Keratinocyte (primary cell): Measurements from ENCODE around the gene SMARCA2. TPM values are rescaled to one million over a fixed set of nuclear protein-coding genes. Genes with fewer than 3 reads are reported as not detected.

Source experiments
- DNase-seq: peaks from one replicate; pipeline ENCODE4 v3.0.0-alpha.2; 2011; ENCODE audit warnings: low read depth, missing footprints, low spot score
- FAIRE-seq: peaks from 2 replicates; lab custom pipeline; 2011; peaks lifted over from hg19 to GRCh38; lab: Jason Lieb, UNC
- H2AFZ ChIP-seq: 2 replicates; pipeline ENCODE4 v1.6.0; 2012; ENCODE audit warnings: low read length, control low read depth, inconsistent platforms; ENCODE audit not compliant: control insufficient read depth
- H3K27ac ChIP-seq: 2 replicates; pipeline ENCODE4 v1.5.1; 2011; ENCODE audit warnings: low read length; ENCODE audit not compliant: control insufficient read depth, insufficient read depth
- H3K27me3 ChIP-seq: 3 replicates; pipeline ENCODE4 v1.6.0; 2011; ENCODE audit warnings: low read length; ENCODE audit not compliant: control insufficient read depth, insufficient read depth; ENCODE audit errors: extremely low read depth
- H3K36me3 ChIP-seq, 2 experiments: 2 replicates in 1 of 2; 3 replicates in 1 of 2; pipeline ENCODE4 v1.5.1; 2011; ENCODE audit warnings: low read length in 2 of 2, mild to moderate bottlenecking in 1 of 2; ENCODE audit not compliant: control insufficient read depth in 2 of 2, insufficient read depth in 2 of 2; ENCODE audit errors: extremely low read depth in 1 of 2
- H3K4me1 ChIP-seq: 3 replicates; pipeline ENCODE4 v1.5.1; 2011; ENCODE audit warnings: low read length; ENCODE audit not compliant: control insufficient read depth, insufficient read depth; ENCODE audit errors: extremely low read depth
- H3K4me2 ChIP-seq: 3 replicates; pipeline ENCODE4 v1.6.0; 2011; ENCODE audit warnings: low read depth, low read length; ENCODE audit not compliant: control insufficient read depth, insufficient read depth; ENCODE audit errors: extremely low read depth
- H3K4me3 ChIP-seq, 3 experiments: fragments of 200-600 bp in 1 of 3; sonication (generic) in 1 of 3; 2 replicates in 2 of 3; 3 replicates in 1 of 3; pipeline ENCODE4 v1.5.1; 2011 to 2016; ENCODE audit warnings: low read length in 3 of 3, mild to moderate bottlenecking in 3 of 3, control low read depth in 2 of 3, inconsistent platforms in 1 of 3, low read depth in 1 of 3, mixed read lengths in 1 of 3, mixed run types in 1 of 3, moderate library complexity in 1 of 3; ENCODE audit not compliant: control insufficient read depth in 2 of 3, insufficient read depth in 2 of 3; ENCODE audit errors: extremely low read depth in 1 of 3
- H3K79me2 ChIP-seq: 2 replicates; pipeline ENCODE4 v1.6.0; 2012; ENCODE audit warnings: low read length; ENCODE audit not compliant: control insufficient read depth, insufficient read depth
- H3K9ac ChIP-seq: 3 replicates; pipeline ENCODE4 v1.6.0; 2011; ENCODE audit warnings: low read length; ENCODE audit not compliant: control insufficient read depth, insufficient read depth; ENCODE audit errors: extremely low read depth
- H3K9me1 ChIP-seq: 3 replicates; pipeline ENCODE4 v1.6.0; 2011; ENCODE audit warnings: low read length; ENCODE audit not compliant: control insufficient read depth, insufficient read depth; ENCODE audit errors: extremely low read depth
- H3K9me3 ChIP-seq: 2 replicates; pipeline ENCODE4 v1.5.1; 2012; ENCODE audit warnings: low read depth, low read length; ENCODE audit not compliant: control insufficient read depth
- H4K20me1 ChIP-seq: 3 replicates; pipeline ENCODE4 v1.6.0; 2011; ENCODE audit warnings: low read length; ENCODE audit not compliant: control insufficient read depth, insufficient read depth; ENCODE audit errors: extremely low read depth
- CTCF ChIP-seq, 3 experiments: IDR thresholded peaks in 1 of 3; conservative IDR thresholded peaks in 1 of 3; optimal IDR thresholded peaks in 1 of 3; 2 replicates in 2 of 3; 3 replicates in 1 of 3; pipeline versions ENCODE3 to v1.5.1; 2011; ENCODE audit warnings: low read length in 3 of 3, mild to moderate bottlenecking in 3 of 3, moderate library complexity in 2 of 3, control low read depth in 1 of 3, inconsistent platforms in 1 of 3; ENCODE audit not compliant: insufficient read depth in 2 of 3; ENCODE audit errors: extremely low read depth in 1 of 3
- EZH2 ChIP-seq: IDR thresholded peaks from one replicate; pipeline ENCODE4 v1.6.1; 2012; ENCODE audit warnings: inconsistent platforms, mild to moderate bottlenecking, low read length, moderate library complexity
- dilution Hi-C: fragments of 300-500 bp; cut with MboI; formaldehyde crosslinking; loops from one replicate; pipeline ENCODE4 v1.7.0; 2020; ENCODE audit warnings: low sequenced_read_pairs; ENCODE audit not compliant: extremely low pct_ligation_motif_present
- polyA plus RNA-seq, 5 experiments: library from polyadenylated mRNA; depleted of rRNA in 3 of 5; stranded (reverse) in 3 of 5; stranded (forward) in 1 of 5; unstranded in 1 of 5; fragments of >200 nt; gene quantifications; 1 replicate in 1 of 5; 2 replicates in 3 of 5; 3 replicates in 1 of 5; pipeline versions ENCODE4 v1.2.1 to v1.2.3, GENCODE V29; 2011 to 2012; ENCODE audit warnings: missing spikeins in 2 of 5, low read depth in 1 of 5, low replicate concordance in 1 of 5

SMARCA2 gene
- polyA plus RNA-seq, 1 donor (not counting 4 experiments of a cell fraction or from before 2014, with no cell fraction given): 39.0 TPM

DNA sequence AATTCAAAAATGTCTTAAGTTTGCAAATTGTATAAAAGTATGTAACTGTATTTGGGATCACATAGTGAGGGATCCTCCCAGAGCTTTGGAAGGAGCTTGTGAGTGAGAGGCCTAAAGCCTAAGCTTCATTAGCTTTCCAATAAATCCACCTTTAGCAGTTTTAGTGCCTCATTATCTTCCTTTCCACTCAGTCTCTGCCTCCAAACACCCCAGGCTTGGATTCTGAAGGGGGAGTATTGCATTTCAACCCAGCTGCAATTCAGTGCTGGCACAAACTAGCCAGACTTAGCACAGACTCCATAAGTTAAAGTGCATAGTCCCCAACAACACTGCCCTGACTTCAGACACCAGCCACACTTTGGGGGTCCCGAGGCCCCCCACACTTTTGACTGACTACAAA lies 113.5 kb downstream of the SMARCA2 start:
- no peaks in the 10 kb centered on the region for H3K9me1 ChIP-seq
- peaks cover 0 to 1% of the 10 kb centered on the region in 2 experiments for H3K36me3 ChIP-seq
- no peak for FAIRE-seq
- H3K27ac ChIP-seq: no peak overlapping the region
- no peak for DNase-seq
- H3K4me1 ChIP-seq: peaks cover 3% of the 10 kb centered on the region
- H4K20me1 ChIP-seq: no peaks in the 10 kb centered on the region
- no peaks in the 10 kb centered on the region for H3K27me3 ChIP-seq
- dilution Hi-C loops: no loop called here
- H3K4me3 ChIP-seq: no peak overlapping the region
- H3K4me2 ChIP-seq: no peak overlapping the region
- H3K9ac ChIP-seq: no peak overlapping the region
- H3K9me3 ChIP-seq: no peaks in the 10 kb centered on the region
- no peaks in the 10 kb centered on the region for H3K79me2 ChIP-seq
- no peak overlapping the region for H2AFZ ChIP-seq
- TF ChIP-seq CTCF (optimal IDR thresholded peaks at IDR 0.05 in 1 of 3, IDR thresholded peaks at IDR 0.05 in 1 of 3, conservative IDR thresholded peaks at IDR 0.05 in 1 of 3; ENCODE audit: extremely low read depth in 1 of 3, insufficient read depth in 2 of 3, low read length in 3 of 3) (no peak), EZH2 (no peak)

DNA sequence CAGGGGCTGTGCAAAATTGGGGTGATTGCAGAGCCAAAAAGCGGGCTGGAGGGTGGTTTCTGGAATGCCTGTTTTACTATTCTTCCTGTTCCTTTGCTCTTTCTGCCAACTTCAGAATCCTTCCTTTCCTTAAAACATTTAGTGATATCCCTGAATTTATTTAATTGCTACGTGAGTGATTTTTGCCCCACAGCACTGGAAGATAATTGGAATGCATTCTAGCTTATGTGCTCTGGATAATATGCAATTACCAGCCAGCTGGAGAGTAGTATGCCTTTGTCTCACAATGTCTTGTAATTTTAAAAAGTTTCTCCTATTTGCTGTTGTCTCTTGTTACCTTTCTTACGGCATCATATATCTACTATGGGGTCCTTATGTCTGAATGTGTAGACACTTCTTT lies 115.8 kb downstream of the SMARCA2 start:
- Histone ChIP-seq H3K4me3 (no peak overlapping the region), H4K20me1 (no peaks in the 10 kb centered on the region), H3K27ac (no peak overlapping the region), H3K79me2 (no peaks in the 10 kb centered on the region), H2AFZ (no peak overlapping the region), H3K4me1 (peaks cover 3% of the 10 kb centered on the region), H3K4me2 (no peak overlapping the region), H3K36me3 (no peaks in the 10 kb centered on the region), H3K9ac (no peak overlapping the region), H3K9me3 (no peaks in the 10 kb centered on the region), H3K27me3 (no peaks in the 10 kb centered on the region), H3K9me1 (no peaks in the 10 kb centered on the region)
- DNase-seq (no peak), FAIRE-seq (no peak)
- TF ChIP-seq CTCF (optimal IDR thresholded peaks at IDR 0.05 in 1 of 3, IDR thresholded peaks at IDR 0.05 in 1 of 3, conservative IDR thresholded peaks at IDR 0.05 in 1 of 3; ENCODE audit: extremely low read depth in 1 of 3, insufficient read depth in 2 of 3, low read length in 3 of 3) (no peak), EZH2 (no peak)
- dilution Hi-C loops: no loop called here
